ENCODE results near the gene RDM1. TPM values are rescaled to one million over a fixed set of nuclear protein-coding genes. Genes with fewer than 3 reads are reported as not detected.

The RDM1 gene
- polyA plus RNA-seq, 1 of the 3 experiments (the other 2 are of a cell fraction), result 1.8 TPM

DNA sequence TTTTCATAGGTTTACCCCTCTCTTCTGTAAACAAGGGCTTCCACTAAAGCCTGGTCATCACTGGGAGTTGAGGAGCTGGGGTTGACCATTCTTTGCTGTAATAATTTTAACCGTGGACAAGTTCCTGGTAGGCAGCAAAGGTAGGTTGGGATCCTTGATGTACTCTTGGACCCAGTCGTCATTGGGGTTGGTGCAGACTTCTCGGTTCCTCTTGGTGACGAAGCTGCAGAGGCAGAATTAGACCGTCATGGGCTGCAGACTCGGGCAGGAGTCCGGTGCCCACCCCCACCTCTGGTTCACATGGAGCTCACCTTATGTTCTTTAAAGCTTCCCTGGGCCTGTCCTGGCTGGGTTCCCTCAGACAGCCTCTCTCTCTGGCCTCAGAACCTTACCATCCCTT lies 46.9 kb upstream of the RDM1 start:
- no peaks in the 10 kb centered on the region for H3K36me3 ChIP-seq (replicated peaks in 1 of 2; ENCODE audit: control insufficient read depth in 1 of 2, insufficient read depth in 2 of 2, low read length in 1 of 2)
- POLR2A ChIA-PET, result no interaction called here
- H3K9me2 ChIP-seq, result no peaks in the 10 kb centered on the region
- no peak overlapping the region for H3K27ac ChIP-seq (ENCODE audit: low read depth in 2 of 2, low read length in 1 of 2)
- H3K4me3 ChIP-seq (ENCODE audit: low read depth in 2 of 2, low read length in 1 of 2), result no peak overlapping the region
- no peak for DNase-seq
- no peak overlapping the region for H2AFZ ChIP-seq (ENCODE audit: low read depth)
- CTCF ChIA-PET, result interaction anchor here (0.7 to 5.2 kb wide), 4 partner anchors 8 to 170 kb away, joined by 3 to 59 read pairs (median 7); no protein-coding TSS in a partner anchor
- 9% methylated on average over 5 of the region's 7 CpGs for WGBS (ENCODE audit: low lambda C conversion rate)
- H3K4me2 ChIP-seq, result no peak overlapping the region
- no peaks in the 10 kb centered on the region for H3K9me3 ChIP-seq
- H3K4me1 ChIP-seq (ENCODE audit: control insufficient read depth in 1 of 2, insufficient read depth in 2 of 2, low read depth in 1 of 2, low read length in 1 of 2), result no peaks in the 10 kb centered on the region
- TF ChIP-seq, protein P1, sequence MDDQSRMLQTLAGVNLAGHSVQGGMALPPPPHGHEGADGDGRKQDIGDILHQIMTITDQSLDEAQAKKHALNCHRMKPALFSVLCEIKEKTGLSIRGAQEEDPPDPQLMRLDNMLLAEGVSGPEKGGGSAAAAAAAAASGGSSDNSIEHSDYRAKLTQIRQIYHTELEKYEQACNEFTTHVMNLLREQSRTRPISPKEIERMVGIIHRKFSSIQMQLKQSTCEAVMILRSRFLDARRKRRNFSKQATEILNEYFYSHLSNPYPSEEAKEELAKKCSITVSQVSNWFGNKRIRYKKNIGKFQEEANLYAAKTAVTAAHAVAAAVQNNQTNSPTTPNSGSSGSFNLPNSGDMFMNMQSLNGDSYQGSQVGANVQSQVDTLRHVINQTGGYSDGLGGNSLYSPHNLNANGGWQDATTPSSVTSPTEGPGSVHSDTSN (IDR thresholded peaks at IDR 0.05), result no peak
- TF ChIP-seq, protein P2, sequence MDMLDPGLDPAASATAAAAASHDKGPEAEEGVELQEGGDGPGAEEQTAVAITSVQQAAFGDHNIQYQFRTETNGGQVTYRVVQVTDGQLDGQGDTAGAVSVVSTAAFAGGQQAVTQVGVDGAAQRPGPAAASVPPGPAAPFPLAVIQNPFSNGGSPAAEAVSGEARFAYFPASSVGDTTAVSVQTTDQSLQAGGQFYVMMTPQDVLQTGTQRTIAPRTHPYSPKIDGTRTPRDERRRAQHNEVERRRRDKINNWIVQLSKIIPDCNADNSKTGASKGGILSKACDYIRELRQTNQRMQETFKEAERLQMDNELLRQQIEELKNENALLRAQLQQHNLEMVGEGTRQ (IDR thresholded peaks at IDR 0.05; ENCODE audit: borderline replicate concordance, low read depth, low read length), result no peak
- TF ChIP-seq SIN3A (IDR thresholded peaks at IDR 0.05; ENCODE audit: borderline replicate concordance, low read depth, low read length), result no peak
- H4K20me1 ChIP-seq (ENCODE audit: insufficient read depth), result no peaks in the 10 kb centered on the region
- no peak overlapping the region for H3K9ac ChIP-seq
- no peaks in the 10 kb centered on the region for H3F3A ChIP-seq (replicated peaks; ENCODE audit: insufficient read depth)
- H3K27me3 ChIP-seq (ENCODE audit: insufficient read depth), result peaks cover 27% of the 10 kb centered on the region; the same call in 1 of the 2 replicates
- H3K79me2 ChIP-seq (ENCODE audit: insufficient read depth), result no peaks in the 10 kb centered on the region

DNA sequence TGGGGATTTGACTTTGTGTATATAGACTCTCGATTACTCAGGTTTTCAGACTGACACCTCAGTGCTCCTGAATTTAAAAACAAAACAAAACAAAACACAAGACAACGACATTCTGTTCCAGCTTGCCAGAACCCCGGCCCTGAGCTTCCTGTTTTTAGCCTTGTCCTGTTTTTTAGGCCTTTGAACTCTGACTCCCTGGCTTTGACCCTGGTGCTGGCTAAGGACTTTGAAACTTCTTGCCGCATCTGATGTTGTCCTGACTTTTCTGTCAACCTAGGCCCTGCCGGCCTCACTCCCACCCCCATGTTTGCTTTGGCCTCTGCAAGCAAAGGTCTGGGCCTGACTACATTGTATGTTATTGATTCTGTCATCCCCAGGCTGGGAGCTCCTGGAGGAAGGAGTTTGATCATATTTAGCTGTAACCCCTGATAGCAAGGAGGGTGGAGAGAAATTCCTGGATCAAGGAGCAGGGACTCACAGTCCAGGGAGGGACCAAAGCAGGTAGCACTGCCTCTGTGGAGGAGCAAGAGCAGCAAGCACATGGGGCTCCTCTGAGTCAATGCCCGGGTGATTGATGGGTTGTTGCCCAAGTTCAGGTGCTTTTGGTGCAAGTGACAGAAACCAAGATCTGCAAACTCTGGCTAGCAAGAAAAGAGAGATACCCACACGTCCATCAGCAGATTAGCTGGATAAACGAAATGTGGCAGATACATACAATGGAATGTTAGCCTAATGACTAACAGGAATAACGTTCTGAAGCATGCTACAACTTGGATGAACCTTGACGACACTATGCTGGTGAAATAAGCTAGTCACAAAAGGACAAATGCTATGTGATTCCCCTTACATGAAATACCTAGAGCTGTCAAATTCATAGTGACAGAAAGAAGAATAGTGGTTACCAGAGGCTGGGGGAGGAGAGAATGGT lies 43.0 kb upstream of the RDM1 start:
- Histone ChIP-seq H3K9me3 (no peaks in the 10 kb centered on the region), H3K27ac (ENCODE audit: low read depth in 2 of 2, low read length in 1 of 2) (no peak overlapping the region), H3K9ac (no peak overlapping the region), H3K4me2 (no peak overlapping the region), H3K36me3 (replicated peaks in 1 of 2; ENCODE audit: control insufficient read depth in 1 of 2, insufficient read depth in 2 of 2, low read length in 1 of 2) (no peaks in the 10 kb centered on the region), H3F3A (replicated peaks; ENCODE audit: insufficient read depth) (no peaks in the 10 kb centered on the region), H3K4me3 (ENCODE audit: low read depth in 2 of 2, low read length in 1 of 2) (no peak overlapping the region), H4K20me1 (ENCODE audit: insufficient read depth) (no peaks in the 10 kb centered on the region), H3K9me2 (no peaks in the 10 kb centered on the region), H3K79me2 (ENCODE audit: insufficient read depth) (no peaks in the 10 kb centered on the region), H2AFZ (ENCODE audit: low read depth) (no peak overlapping the region), H3K4me1 (ENCODE audit: control insufficient read depth in 1 of 2, insufficient read depth in 2 of 2, low read depth in 1 of 2, low read length in 1 of 2) (no peaks in the 10 kb centered on the region), H3K27me3 (ENCODE audit: insufficient read depth) (peaks cover 25% of the 10 kb centered on the region; the same call in 1 of the 2 replicates)
- ChIA-PET POLR2A (no interaction called here), CTCF (interaction anchor here (0.7 to 5.7 kb wide), 5 partner anchors 12 to 509 kb away, joined by 3 to 48 read pairs (median 4); no protein-coding TSS in a partner anchor)
- no peak for DNase-seq
- 31% methylated on average over 10 of the region's 10 CpGs for WGBS (ENCODE audit: low lambda C conversion rate)
- no peak for TF ChIP-seq GABPA (IDR thresholded peaks at IDR 0.05; ENCODE audit: low read depth)
- TF ChIP-seq RCOR1 (IDR thresholded peaks at IDR 0.05; ENCODE audit: low read length), result no peak
- TF ChIP-seq, protein P1 (IDR thresholded peaks at IDR 0.05), result no peak
- TF ChIP-seq, protein P3, sequence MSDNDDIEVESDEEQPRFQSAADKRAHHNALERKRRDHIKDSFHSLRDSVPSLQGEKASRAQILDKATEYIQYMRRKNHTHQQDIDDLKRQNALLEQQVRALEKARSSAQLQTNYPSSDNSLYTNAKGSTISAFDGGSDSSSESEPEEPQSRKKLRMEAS (IDR thresholded peaks at IDR 0.05; ENCODE audit: low read depth), result no peak
- TF ChIP-seq RXRA (IDR thresholded peaks at IDR 0.05; ENCODE audit: borderline replicate concordance, low read depth), result no peak
- TF ChIP-seq TAF1 (IDR thresholded peaks at IDR 0.05; ENCODE audit: borderline replicate concordance, low read depth, low read length), result no peak
- no peak for TF ChIP-seq FOXJ3 (CRISPR knock-in tag; IDR thresholded peaks at IDR 0.05)
